Fibroblast of skin of scalp (primary cell): ENCODE measurements around the gene KXD1. TPM values are rescaled to one million over a fixed set of nuclear protein-coding genes. Genes with fewer than 3 reads are reported as not detected.
"Not testable (repeated sequence)": the region's sequence is repeated elsewhere in the genome, so short reads cannot be mapped to it uniquely, and the experiment has no call there.

Source experiments
- DNase-seq: peaks from one replicate; pipeline ENCODE4 v3.0.0-alpha.2; 2013
- polyA plus RNA-seq, 2 experiments: library from polyadenylated mRNA; unstranded; fragments of 120-200 nt; gene quantifications; one replicate each; pipeline ENCODE4 v1.2.1, GENCODE V29; 2013; ENCODE audit not compliant: insufficient read length in 2 of 2

Gene KXD1, protein sequence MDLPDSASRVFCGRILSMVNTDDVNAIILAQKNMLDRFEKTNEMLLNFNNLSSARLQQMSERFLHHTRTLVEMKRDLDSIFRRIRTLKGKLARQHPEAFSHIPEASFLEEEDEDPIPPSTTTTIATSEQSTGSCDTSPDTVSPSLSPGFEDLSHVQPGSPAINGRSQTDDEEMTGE
- polyA plus RNA-seq (2013, experiment 1 of 2; ENCODE audit: insufficient read length) = 97.8 TPM
- 88.5 TPM for polyA plus RNA-seq (2013, experiment 2 of 2; ENCODE audit: insufficient read length)

GRCh38 chr19:18557411-18558201 is at the start of gene KXD1:
KXD1 (plus strand) TSS chr19:18557870; CDS start chr19:18562057, 4,187 bp downstream.
- peak; percentile 99 for DNase-seq

- no peak for DNase-seq
These were observed 49.1 kb upstream of the KXD1 start for GRCh38 chr19:18508585-18508984.

DNA sequence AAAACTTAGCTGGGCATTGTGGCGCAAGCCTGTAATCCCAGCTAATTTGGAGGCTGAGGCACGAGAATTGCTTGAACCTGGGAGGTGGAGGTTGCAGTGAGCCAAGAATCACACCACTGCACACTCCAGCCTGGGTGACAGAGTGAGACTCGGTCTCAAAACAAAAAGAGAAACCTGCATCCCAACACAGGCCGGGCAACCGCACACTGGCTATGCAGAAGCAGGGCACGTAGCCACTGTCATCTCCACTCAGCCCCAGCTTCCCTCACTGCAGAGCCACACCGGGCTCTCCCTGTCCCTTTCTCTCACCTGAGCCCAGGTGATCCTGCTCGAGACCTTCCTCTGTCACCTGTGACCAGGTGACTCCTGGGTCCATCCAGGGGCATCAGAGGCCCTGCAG is 47.5 kb upstream of the KXD1 start:
- no peak for DNase-seq

GRCh38 chr19:18513868-18514267 is 43.8 kb upstream of the KXD1 start:
- no peak for DNase-seq

DNA sequence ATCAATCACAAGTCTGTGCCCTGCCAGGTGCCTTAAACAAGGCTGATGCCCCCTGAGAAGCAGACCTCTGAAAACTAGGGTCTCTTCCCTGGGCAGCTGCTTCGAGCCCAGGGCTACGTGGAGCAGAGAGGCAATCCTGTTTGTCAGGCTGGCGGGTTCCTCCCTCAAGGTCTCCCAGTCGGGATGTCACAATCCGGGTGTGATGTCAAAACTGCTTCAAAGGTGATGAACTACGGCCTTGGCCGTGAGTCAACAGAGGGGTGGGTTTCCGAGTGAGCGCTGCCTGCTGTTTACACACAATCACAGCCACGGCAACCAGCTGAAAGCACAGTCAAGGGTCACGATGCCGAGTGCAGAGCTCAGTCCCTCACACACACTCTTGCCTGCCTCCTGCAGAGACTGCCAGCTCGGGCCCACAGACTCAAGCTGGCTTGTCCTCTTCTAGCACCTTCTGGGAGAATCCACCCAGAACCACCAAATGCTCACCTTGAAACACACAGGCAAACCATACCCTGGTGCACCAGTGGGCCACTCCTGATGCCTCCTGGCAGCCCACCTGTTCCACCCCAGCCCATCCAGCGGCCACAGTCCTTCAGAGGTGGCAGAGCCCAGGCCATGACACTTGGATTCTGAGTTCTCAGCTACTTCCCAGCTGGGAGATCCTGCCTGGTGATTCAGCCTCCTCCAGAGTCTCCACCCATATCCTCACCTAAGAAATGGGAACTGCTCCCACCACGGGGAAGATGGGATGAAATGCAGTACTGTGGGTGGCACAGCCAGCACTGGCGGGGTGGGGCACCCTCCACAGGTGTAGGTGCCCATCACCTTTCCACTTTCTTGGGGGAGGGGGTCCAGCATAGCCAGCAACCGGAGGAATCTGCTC is 42.6 kb upstream of the KXD1 start:
- no peak for DNase-seq

- no peak for DNase-seq
These were observed 41.7 kb upstream of the KXD1 start for GRCh38 chr19:18515959-18516358.

DNA sequence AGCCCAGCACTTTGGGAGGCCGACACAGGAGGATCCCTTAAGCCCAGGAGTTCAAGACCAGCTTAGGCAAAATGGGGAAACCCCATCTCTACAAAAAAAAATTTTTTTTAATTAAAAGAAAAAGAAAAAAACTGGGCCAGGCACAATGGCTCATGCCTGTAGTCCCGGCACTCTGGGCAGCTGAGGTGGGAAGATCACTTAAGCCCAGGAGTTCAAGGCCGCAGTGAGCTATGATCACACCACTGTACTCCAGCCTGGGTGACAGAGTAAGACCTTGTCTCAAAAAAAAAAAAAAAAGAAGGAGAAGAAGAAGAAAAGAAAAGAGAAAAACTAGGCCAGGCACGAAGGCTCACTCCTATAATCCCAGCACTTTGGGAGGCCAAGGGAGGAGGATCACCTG is 40.1 kb upstream of the KXD1 start:
- no peak for DNase-seq

DNA sequence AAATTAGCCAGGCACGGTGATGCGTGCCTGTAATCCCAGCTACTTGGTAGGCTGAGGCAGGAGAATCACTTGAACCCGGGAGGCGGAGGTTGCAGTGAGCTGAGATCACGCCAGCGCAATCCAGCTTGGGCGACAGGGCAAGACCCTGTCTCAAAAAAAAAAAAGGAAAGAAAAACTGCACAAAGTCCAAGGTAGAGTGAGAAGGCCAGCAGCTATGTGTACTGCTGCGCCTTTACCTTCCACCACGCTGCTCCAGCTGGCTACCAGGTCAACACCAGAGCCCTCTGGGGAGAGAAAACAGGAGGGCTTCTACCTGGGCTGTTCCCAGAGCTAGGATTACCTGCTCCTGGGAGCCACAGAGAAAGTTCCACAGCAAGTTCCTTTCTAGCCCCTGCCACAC is 39.0 kb upstream of the KXD1 start:
- no peak for DNase-seq

GRCh38 chr19:18519962-18520847 is 37.5 kb upstream of the KXD1 start:
- DNase-seq = peak; percentile 80

DNA sequence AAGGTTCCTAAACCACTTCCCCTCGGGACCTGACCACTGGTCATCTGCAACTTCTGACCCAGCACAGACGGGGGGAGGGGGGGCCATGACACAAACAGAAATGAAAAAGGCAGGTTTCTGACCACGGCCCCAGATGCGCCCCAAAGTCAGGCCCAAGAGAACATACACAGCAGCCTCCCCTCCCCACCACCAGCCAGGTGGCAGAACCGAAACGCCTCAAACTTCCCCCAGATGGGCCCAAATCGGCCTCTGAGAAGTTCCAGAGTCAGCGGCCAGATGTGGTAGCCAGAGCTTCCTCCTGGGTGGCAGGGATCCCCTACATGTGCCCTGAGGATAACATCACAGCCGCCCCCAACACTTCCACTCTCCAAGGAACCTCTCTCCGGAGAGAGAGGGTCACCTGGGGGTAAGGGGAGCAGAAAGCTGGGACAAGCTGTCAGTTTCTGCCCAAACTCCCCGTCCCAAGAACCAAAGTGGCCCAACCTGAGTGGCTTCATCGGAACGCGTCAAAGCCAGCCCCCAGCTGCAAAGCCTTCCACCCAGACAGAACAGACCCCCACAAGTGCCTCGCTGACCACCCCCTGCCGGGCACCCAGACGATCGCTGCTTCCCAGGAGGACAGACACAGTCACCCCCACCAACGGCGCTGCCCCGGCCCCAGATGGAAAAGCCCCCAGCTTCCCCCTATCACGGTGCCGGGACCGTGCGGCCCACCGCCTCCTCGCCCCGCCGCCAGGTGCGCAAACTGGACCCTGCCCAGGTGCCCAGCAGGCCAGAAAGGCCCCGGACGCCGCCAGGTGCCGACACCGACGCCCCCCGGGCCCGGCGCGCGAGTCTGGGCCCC is 36.6 kb upstream of the KXD1 start:
- no peak for DNase-seq

- DNase-seq = no peak
These were observed 36.0 kb upstream of the KXD1 start, which contains the start of gene ELL for GRCh38 chr19:18521692-18522123. ELL (minus strand) TSS chr19:18522070; CDS start chr19:18522055, 15 bp downstream.

DNA sequence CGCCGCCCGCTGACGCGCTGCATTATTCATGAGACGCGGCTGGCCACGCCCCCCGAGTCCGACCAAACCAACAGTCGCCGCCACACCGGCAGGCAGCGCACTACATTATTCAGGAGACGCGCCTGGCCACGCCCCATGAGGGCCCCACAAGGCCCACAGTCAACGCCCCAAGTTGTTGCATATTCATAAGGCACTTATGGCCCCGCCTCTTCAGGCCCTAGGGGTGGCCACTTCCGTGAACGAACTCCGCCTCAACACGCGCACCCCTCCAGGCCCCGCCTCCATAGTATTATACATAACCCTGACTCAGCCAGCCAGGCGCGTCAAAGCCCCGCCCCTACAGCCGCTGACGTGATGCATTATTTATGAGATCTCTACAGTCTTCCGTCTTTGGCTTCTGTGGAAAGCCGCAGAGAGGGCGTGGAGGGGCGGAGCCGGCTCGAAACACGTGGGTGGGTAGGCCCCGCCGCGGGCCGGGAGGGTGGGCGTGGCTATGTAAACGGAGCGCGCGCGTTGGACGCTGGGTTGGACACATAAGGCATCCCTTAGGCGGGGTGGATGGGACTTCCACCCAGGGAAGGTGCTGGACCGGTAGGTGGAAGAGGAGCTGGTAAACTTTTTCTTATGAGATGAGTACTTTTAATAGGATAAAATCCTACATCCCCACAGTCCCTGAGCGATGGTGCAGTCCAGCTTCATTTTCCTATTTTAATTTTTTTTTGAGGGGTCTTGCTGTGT is 35.4 kb upstream of the KXD1 start:
- peak; percentile 100 for DNase-seq

DNA sequence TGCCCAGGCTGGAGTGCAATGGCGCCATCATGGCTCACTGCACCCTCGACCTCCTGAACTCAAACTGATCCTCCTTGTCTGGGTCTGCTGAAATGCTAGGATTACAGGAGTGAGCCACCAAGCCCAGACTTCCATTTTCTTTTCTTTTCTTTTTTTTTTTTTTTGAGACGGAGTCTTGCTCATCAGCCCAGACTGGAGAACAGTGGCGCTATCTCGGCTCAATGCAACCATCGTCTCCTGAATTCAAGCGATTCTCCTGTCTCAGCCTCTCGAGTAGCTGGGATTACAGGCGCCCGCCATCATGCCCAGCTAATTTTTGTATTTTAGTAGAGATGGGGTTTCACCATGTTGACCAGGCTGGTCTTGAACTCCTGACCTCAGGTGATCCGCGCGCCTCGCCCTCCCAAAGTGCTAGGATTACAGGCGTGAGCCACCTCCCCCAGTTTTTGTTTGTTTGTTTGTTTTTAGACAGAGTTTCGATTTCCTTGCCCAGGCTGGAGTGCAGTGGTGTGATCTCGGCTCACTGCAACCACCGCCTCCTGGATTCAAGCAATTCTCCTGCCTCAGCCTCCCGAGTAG is 34.7 kb upstream of the KXD1 start:
- not testable (repeated sequence) for DNase-seq

DNA sequence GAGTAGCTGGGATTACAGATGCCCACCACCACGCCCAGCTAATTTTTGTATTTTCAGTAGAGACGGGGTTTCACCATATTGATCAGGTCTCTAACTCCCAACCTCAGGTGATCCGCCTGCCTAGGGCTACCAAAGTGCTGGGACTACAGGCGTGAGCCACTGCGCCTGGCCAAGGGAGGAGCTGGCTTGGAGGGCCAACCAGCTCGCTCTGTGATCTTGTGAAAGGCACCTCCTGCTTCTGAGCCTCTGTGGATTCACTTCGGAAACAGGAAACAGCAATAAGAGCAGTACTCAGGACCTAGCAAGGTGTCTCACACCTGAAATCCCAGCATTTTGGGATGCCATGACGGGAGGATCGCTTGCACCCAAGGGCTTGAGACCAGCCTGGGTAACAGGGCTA is 33.8 kb upstream of the KXD1 start:
- DNase-seq = no peak

- no peak for DNase-seq
These were observed 31.4 kb upstream of the KXD1 start for GRCh38 chr19:18526316-18526715.

DNA sequence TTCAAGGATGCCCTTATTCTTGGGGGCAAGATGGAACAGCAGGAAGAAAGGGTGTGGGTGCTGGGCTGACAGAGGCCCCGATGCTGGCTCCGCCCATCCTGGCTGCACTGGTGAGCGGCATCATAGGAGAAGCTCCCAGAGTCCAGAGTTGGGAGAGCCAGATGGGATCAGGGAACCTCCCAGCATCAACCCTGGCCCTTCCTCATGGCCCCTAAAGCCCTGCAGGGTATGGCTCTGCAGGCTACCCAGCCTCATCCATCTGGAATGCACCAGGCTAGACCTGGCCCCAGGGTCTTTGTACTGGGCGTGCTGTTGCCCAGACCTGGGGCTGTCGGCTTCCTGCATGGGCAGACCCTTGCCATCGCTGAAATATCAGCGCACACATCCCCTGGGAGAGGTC is 27.9 kb upstream of the KXD1 start:
- no peak for DNase-seq

DNA sequence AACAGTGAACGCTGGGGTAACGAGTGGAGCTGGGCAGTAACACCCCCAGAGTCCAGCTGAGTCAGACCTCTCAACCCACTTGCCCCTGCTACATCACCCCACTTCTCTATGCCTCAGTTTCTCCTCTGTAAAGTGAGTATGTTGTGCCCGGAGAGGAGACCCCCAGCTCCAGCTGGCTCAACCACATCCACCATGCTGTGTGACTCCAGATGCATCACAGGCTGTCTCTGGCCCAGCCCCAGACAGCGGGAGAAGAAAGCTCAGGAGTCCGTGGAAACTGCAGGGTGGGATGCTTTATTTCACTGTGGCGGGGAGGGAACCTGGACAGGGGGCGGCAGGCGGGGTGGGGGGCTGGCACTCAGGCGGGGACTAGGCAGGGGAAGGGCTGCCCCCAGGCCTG is 26.2 kb upstream of the KXD1 start:
- no peak for DNase-seq

GRCh38 chr19:18532168-18532890 is 25.3 kb upstream of the KXD1 start:
- no peak for DNase-seq

GRCh38 chr19:18533058-18533457 is 24.6 kb upstream of the KXD1 start:
- no peak for DNase-seq
